H1 (cell line): Measurements from ENCODE around the gene ZSWIM7. TPM values are rescaled to one million over a fixed set of nuclear protein-coding genes. Genes with fewer than 3 reads are reported as not detected.

Source experiments
- CTCF ChIA-PET: fragments of 300-600 bp; sonication (Branson Sonifier 250); formaldehyde crosslinking; loops from one replicate; lab custom pipeline; 2021; ENCODE audit not compliant: partially characterized antibody; lab: Charles Lee
- POLR2A ChIA-PET: fragments of 300-600 bp; sonication (Branson Sonifier 250); formaldehyde crosslinking; loops from one replicate; lab custom pipeline; 2021; ENCODE audit warnings: inconsistent platforms; ENCODE audit not compliant: partially characterized antibody; lab: Charles Lee
- DNase-seq, 2 experiments: peaks; one replicate each; pipeline versions ENCODE4 v3.0.0 to v3.0.0-alpha.2; 2010 to 2022; ENCODE audit warnings: low spot score in 2 of 2, low read depth in 1 of 2, mixed read lengths in 1 of 2
- FAIRE-seq: peaks from 2 replicates; lab custom pipeline; 2011; peaks lifted over from hg19 to GRCh38; lab: Jason Lieb, UNC
- H2AFZ ChIP-seq: 2 replicates; pipeline ENCODE4 v1.8.1; 2012; ENCODE audit warnings: low read length, inconsistent platforms
- H2AK5ac ChIP-seq: 2 replicates; pipeline ENCODE4 v1.6.1; 2013; ENCODE audit warnings: low read depth, low read length
- H2BK120ac ChIP-seq: replicated peaks from 2 replicates; pipeline ENCODE3; 2013; ENCODE audit warnings: low read depth, low read length, inconsistent platforms
- H2BK12ac ChIP-seq: 2 replicates; pipeline ENCODE4 v1.6.1; 2013; ENCODE audit warnings: low read depth, low read length
- H2BK15ac ChIP-seq: 2 replicates; pipeline ENCODE4 v1.6.1; 2013; ENCODE audit warnings: low read length
- H2BK20ac ChIP-seq: 2 replicates; pipeline ENCODE4 v1.6.1; 2013; ENCODE audit warnings: low read length
- H2BK5ac ChIP-seq: 2 replicates; pipeline ENCODE4 v1.6.1; 2013; ENCODE audit warnings: low read depth, low read length
- H3K14ac ChIP-seq: 2 replicates; pipeline ENCODE4 v1.6.1; 2013; ENCODE audit warnings: inconsistent platforms; ENCODE audit not compliant: insufficient read length
- H3K18ac ChIP-seq: 2 replicates; pipeline ENCODE4 v1.6.1; 2013; ENCODE audit warnings: low read length; ENCODE audit errors: extremely low read depth
- H3K23ac ChIP-seq: 2 replicates; pipeline ENCODE4 v1.6.1; 2013; ENCODE audit warnings: inconsistent platforms; ENCODE audit not compliant: insufficient read length
- H3K23me2 ChIP-seq: 2 replicates; pipeline ENCODE4 v1.6.1; 2013; ENCODE audit warnings: low read depth, low read length
- H3K27ac ChIP-seq: 2 replicates; pipeline ENCODE4 v1.6.1; 2011; ENCODE audit warnings: low read depth, low read length, inconsistent platforms
- H3K27me3 ChIP-seq, 4 experiments: replicated peaks in 1 of 4; 1 replicate in 1 of 4; 2 replicates in 3 of 4; pipeline versions ENCODE4 v1.6.1 to v1.8.1; 2011 to 2013; ENCODE audit warnings: low read length in 3 of 4, mild to moderate bottlenecking in 3 of 4, inconsistent platforms in 2 of 4, mixed read lengths in 2 of 4, moderate library complexity in 1 of 4; ENCODE audit not compliant: control insufficient read depth in 3 of 4, insufficient read depth in 3 of 4; ENCODE audit errors: extremely low read depth in 1 of 4
- H3K36me3 ChIP-seq, 4 experiments: 2 replicates each; pipeline versions ENCODE4 v1.6.1 to v1.8.1; 2011 to 2013; ENCODE audit warnings: mild to moderate bottlenecking in 4 of 4, low read length in 3 of 4, moderate library complexity in 2 of 4, control low read depth in 1 of 4, inconsistent platforms in 1 of 4; ENCODE audit not compliant: insufficient read depth in 4 of 4, control insufficient read depth in 2 of 4
- H3K4ac ChIP-seq: replicated peaks from 2 replicates; pipeline ENCODE3; 2013; ENCODE audit warnings: low read length, low read depth, mixed read lengths, inconsistent platforms; ENCODE audit not compliant: insufficient read length
- H3K4me1 ChIP-seq, 4 experiments: replicated peaks in 1 of 4; 1 replicate in 1 of 4; 2 replicates in 3 of 4; pipeline versions ENCODE4 v1.6.1 to v1.8.1; 2011 to 2013; ENCODE audit warnings: low read length in 3 of 4, inconsistent platforms in 2 of 4, mixed read lengths in 1 of 4; ENCODE audit not compliant: insufficient read depth in 4 of 4, control insufficient read depth in 3 of 4
- H3K4me2 ChIP-seq, 2 experiments: 2 replicates each; pipeline versions ENCODE4 v1.6.1 to v1.8.1; 2011 to 2013; ENCODE audit warnings: low read depth in 2 of 2, low read length in 2 of 2, control low read depth in 1 of 2, inconsistent platforms in 1 of 2, mild to moderate bottlenecking in 1 of 2; ENCODE audit not compliant: insufficient read depth in 1 of 2
- H3K4me3 ChIP-seq, 4 experiments: fragments of 200-600, 300-600 bp in 1 of 4; sonication (generic), shearing (Covaris generic), sonication (Bioruptor Twin) in 1 of 4; 2 replicates each; pipeline versions ENCODE4 v1.5.1 to v1.8.1; 2011 to 2016; ENCODE audit warnings: low read length in 4 of 4, low read depth in 3 of 4, control low read depth in 2 of 4, inconsistent platforms in 2 of 4, mild to moderate bottlenecking in 2 of 4, mixed read lengths in 1 of 4, moderate library complexity in 1 of 4; ENCODE audit not compliant: insufficient read depth in 2 of 4; ENCODE audit errors: extremely low read depth in 1 of 4
- H3K56ac ChIP-seq: replicated peaks from 2 replicates; pipeline ENCODE3; 2013; ENCODE audit warnings: low read depth, mild to moderate bottlenecking, mixed read lengths, low read length, inconsistent platforms; ENCODE audit not compliant: insufficient read length
- H3K79me1 ChIP-seq: 2 replicates; pipeline ENCODE4 v1.6.1; 2013; ENCODE audit warnings: low read depth, low read length, control low read depth
- H3K79me2 ChIP-seq, 2 experiments: 2 replicates each; pipeline versions ENCODE4 v1.6.1 to v1.8.1; 2012 to 2013; ENCODE audit warnings: low read length in 2 of 2, mild to moderate bottlenecking in 2 of 2, inconsistent platforms in 1 of 2; ENCODE audit not compliant: insufficient read depth in 2 of 2, control insufficient read depth in 1 of 2
- H3K9ac ChIP-seq, 4 experiments: replicated peaks in 1 of 4; 1 replicate in 1 of 4; 2 replicates in 3 of 4; pipeline versions ENCODE4 v1.6.1 to v1.8.1; 2011 to 2013; ENCODE audit warnings: low read depth in 3 of 4, low read length in 3 of 4, control low read depth in 2 of 4, mild to moderate bottlenecking in 2 of 4, moderate library complexity in 2 of 4, inconsistent platforms in 1 of 4; ENCODE audit errors: extremely low read depth in 1 of 4
- H3K9me3 ChIP-seq, 2 experiments: 2 replicates each; pipeline versions ENCODE4 v1.6.1 to v1.8.1; 2012 to 2013; ENCODE audit warnings: mild to moderate bottlenecking in 2 of 2, moderate library complexity in 2 of 2, control low read depth in 1 of 2, inconsistent platforms in 1 of 2, low read depth in 1 of 2, low read length in 1 of 2, mixed read lengths in 1 of 2; ENCODE audit not compliant: insufficient read depth in 2 of 2
- H4K20me1 ChIP-seq, 2 experiments: replicated peaks in 1 of 2; 2 replicates each; pipeline versions ENCODE3 to v1.8.1; 2011 to 2013; ENCODE audit warnings: inconsistent platforms in 2 of 2, low read length in 2 of 2, mild to moderate bottlenecking in 1 of 2; ENCODE audit not compliant: insufficient read depth in 2 of 2, control insufficient read depth in 1 of 2
- H4K5ac ChIP-seq: 2 replicates; pipeline ENCODE4 v1.6.1; 2013; ENCODE audit warnings: low read length, low read depth, mixed read lengths, inconsistent platforms; ENCODE audit not compliant: insufficient read length
- H4K8ac ChIP-seq: 2 replicates; pipeline ENCODE4 v1.8.0; 2013; ENCODE audit warnings: mild to moderate bottlenecking, moderate library complexity, low read length, inconsistent platforms; ENCODE audit not compliant: insufficient read depth; ENCODE audit errors: extremely low read depth
- H4K91ac ChIP-seq: replicated peaks from 2 replicates; pipeline ENCODE3; 2013; ENCODE audit warnings: low read length, mixed read lengths, inconsistent platforms; ENCODE audit not compliant: insufficient read length
- CHD2 ChIP-seq: IDR thresholded peaks from 2 replicates; pipeline ENCODE4 v1.6.1; 2012; ENCODE audit warnings: low read length, improper control_type of control experiment
- FOSL1 ChIP-seq: IDR thresholded peaks from 2 replicates; pipeline ENCODE4 v1.6.1; 2011; ENCODE audit warnings: mild to moderate bottlenecking, low read depth, low read length, moderate library complexity; ENCODE audit not compliant: insufficient read depth
- HDAC6 ChIP-seq: IDR thresholded peaks from one replicate; pipeline ENCODE4 v1.7.1; 2012; ENCODE audit warnings: low read depth, mild to moderate bottlenecking, inconsistent platforms, low read length, moderate library complexity
- PHF8 ChIP-seq: fragments of 200-600 bp; sonication (generic); conservative IDR thresholded peaks from 2 replicates; pipeline ENCODE4 v1.7.1; 2012; ENCODE audit warnings: low read depth, mild to moderate bottlenecking, inconsistent platforms, low read length, moderate library complexity
- POU5F1 ChIP-seq: IDR thresholded peaks from 2 replicates; pipeline ENCODE4 v1.6.1; 2011; ENCODE audit warnings: low read depth, mild to moderate bottlenecking, low read length, moderate library complexity
- RNF2 ChIP-seq: fragments of 200-900, 300-1000 bp; sonication (generic); IDR thresholded peaks from 2 replicates; pipeline ENCODE4 v1.7.1; 2016; ENCODE audit warnings: borderline replicate concordance, low read depth, mild to moderate bottlenecking, antibody characterized with exemption, low read length; ENCODE audit not compliant: poor library complexity, severe bottlenecking; ENCODE audit errors: missing control alignments
- SIRT6 ChIP-seq: IDR thresholded peaks from one replicate; pipeline ENCODE4 v1.7.1; 2012; ENCODE audit warnings: low read length, inconsistent platforms
- SUZ12 ChIP-seq: fragments of 200-600 bp; sonication (generic); IDR thresholded peaks from 2 replicates; pipeline ENCODE4 v1.6.1; 2012; ENCODE audit warnings: mild to moderate bottlenecking, inconsistent platforms, low read length, moderate library complexity, mixed read lengths
- TCF12 ChIP-seq: IDR thresholded peaks from 2 replicates; pipeline ENCODE4 v1.6.1; 2011; ENCODE audit warnings: low read depth, mild to moderate bottlenecking, low read length
- ZNF274 ChIP-seq: IDR thresholded peaks from 2 replicates; pipeline ENCODE4 v1.7.0; 2012; ENCODE audit warnings: low read length, borderline replicate concordance; ENCODE audit errors: extremely low read depth
- WGBS, 2 experiments: shearing (Covaris generic) in 1 of 2; methylation state at CpG; one replicate each; pipeline versions ENCODE4 v1.1.6 to v1.1.7; 2013 to 2015; ENCODE audit warnings: low lambda C conversion rate in 2 of 2, mixed read lengths in 2 of 2, inconsistent platforms in 1 of 2, low coverage in 1 of 2, missing lambda C conversion rate in 1 of 2; ENCODE audit not compliant: insufficient replicate concordance in 2 of 2, insufficient coverage in 1 of 2, insufficient read length in 1 of 2; ENCODE audit errors: extremely low coverage in 1 of 2, missing lambda C conversion rate in 1 of 2; 5-methylcytosine and 5-hydroxymethylcytosine counted together
- polyA plus RNA-seq, 7 experiments: library from polyadenylated mRNA; depleted of rRNA in 3 of 7; stranded (reverse) in 5 of 7; unstranded in 2 of 7; fragments of >200 nt in 5 of 7; fragments of 200-250 nt in 2 of 7; gene quantifications; 1 replicate in 5 of 7; 2 replicates in 1 of 7; 4 replicates in 1 of 7; pipeline versions ENCODE4 v1.2.1 to v1.2.3, GENCODE V29; 2011 to 2013; ENCODE audit warnings: missing spikeins in 2 of 7, mixed read lengths in 2 of 7
- total RNA-seq: library from RNA; stranded (reverse); fragmentation: NEBNext Ultra II Directional; extraction: Animal tissue kit (Norgen Biotek cat#: 25700); gene quantifications from 2 replicates; pipeline ENCODE4 v1.2.1, GENCODE V29; 2021
- TF ChIP-seq, protein P1 (sequence below): IDR thresholded peaks from 2 replicates; pipeline ENCODE4 v1.6.1; 2012; ENCODE audit warnings: low read length, inconsistent platforms

Gene ZSWIM7
- total and polyA plus RNA-seq, 2 of the 8 experiments (the other 6 are each of a cell fraction or from before 2014, with no cell fraction given) = 39.3 to 57.7 TPM

DNA sequence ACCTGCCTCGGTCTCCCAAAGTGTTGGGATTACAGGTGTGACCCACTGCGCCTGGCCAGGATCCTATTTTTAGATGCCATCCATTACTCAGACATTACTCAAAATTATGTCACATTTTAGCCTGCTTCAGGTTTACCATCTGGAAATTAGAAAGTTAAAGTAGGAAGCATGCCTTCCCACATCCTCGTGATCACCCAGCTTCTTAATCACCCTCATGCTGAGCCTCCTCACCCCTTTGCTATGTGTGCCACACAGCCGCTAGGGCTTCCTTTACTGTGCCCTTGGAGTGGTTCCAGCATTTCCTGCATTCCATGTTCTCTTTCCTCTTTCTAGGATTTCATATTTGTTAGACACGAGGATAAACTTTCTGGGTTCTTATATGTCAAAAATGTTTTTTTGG, 45.3 kb downstream of the ZSWIM7 start:
- FAIRE-seq = no peak
- CTCF ChIA-PET = interaction anchor here (2.6 kb wide), 1 partner anchor 8 kb away, joined by 9 read pairs; the partner anchor contains the start of gene ADORA2B

More for the DNA sequence above, 45.3 kb downstream of the ZSWIM7 start:
- no peak overlapping the region for H3K18ac ChIP-seq
- WGBS, 2 experiments = 89% methylated on average over 5 of the region's 5 CpGs; no CpG with 5 or more reads in 1 of the 2 experiments
- no peak overlapping the region for H4K8ac ChIP-seq
- H3K36me3 ChIP-seq = no peaks in the 10 kb centered on the region
- H2AFZ ChIP-seq = no peak overlapping the region
- no peak overlapping the region for H3K23ac ChIP-seq
- H3K79me2 ChIP-seq = no peaks in the 10 kb centered on the region
- peaks cover 0 to 6% (median 3%) of the 10 kb centered on the region in 4 experiments; a peak in 4 of 7 replicates for H3K4me1 ChIP-seq
- H4K20me1 ChIP-seq = no peaks in the 10 kb centered on the region
- DNase-seq = no peak
- no peak overlapping the region for H3K14ac ChIP-seq
- H2BK15ac ChIP-seq = no peak overlapping the region
- H3K4me2 ChIP-seq = no peak overlapping the region
- POLR2A ChIA-PET = interaction anchor here (1.6 to 2.2 kb wide), 3 partner anchors 9 to 12 kb away, joined by 4 to 10 read pairs (median 5); partner anchors contain the start of gene ADORA2B
- no peaks in the 10 kb centered on the region for H3K23me2 ChIP-seq
- H3K4ac ChIP-seq = no peak overlapping the region
- no peak overlapping the region for H2BK12ac ChIP-seq
- no peak overlapping the region for H4K5ac ChIP-seq
- no peak overlapping the region for H3K9ac ChIP-seq
- no peak overlapping the region for H2BK20ac ChIP-seq
- H2BK120ac ChIP-seq = no peak overlapping the region
- H3K56ac ChIP-seq = no peak overlapping the region
- H3K27ac ChIP-seq = no peak overlapping the region
- no peak overlapping the region for H2BK5ac ChIP-seq
- H3K79me1 ChIP-seq = no peaks in the 10 kb centered on the region; the same call in 1 of the 2 replicates
- no peak overlapping the region for H2AK5ac ChIP-seq
- TF ChIP-seq SUZ12 (no peak), CHD2 (no peak), ZNF274 (no peak), HDAC6 (no peak), PHF8 (no peak), FOSL1 (no peak), TCF12 (no peak), RNF2 (no peak), SIRT6 (no peak), POU5F1 (no peak)
- TF ChIP-seq, protein P1, sequence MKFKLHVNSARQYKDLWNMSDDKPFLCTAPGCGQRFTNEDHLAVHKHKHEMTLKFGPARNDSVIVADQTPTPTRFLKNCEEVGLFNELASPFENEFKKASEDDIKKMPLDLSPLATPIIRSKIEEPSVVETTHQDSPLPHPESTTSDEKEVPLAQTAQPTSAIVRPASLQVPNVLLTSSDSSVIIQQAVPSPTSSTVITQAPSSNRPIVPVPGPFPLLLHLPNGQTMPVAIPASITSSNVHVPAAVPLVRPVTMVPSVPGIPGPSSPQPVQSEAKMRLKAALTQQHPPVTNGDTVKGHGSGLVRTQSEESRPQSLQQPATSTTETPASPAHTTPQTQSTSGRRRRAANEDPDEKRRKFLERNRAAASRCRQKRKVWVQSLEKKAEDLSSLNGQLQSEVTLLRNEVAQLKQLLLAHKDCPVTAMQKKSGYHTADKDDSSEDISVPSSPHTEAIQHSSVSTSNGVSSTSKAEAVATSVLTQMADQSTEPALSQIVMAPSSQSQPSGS = no peak
- H3K9me3 ChIP-seq = no peaks in the 10 kb centered on the region
- no peak overlapping the region for H3K4me3 ChIP-seq
- H4K91ac ChIP-seq = no peak overlapping the region
- no peaks in the 10 kb centered on the region for H3K27me3 ChIP-seq
